GM18498 (cell line): ENCODE data around the gene AK5.

Experiments
- ATAC-seq: cut with Tn5 transposase; IDR thresholded peaks from one replicate; pipeline ENCODE4 v1.9.1; 2021; ENCODE audit warnings: mild to moderate bottlenecking, moderate library complexity; ENCODE audit not compliant: unreplicated experiment

Gene AK5

GRCh38 chr1:77538956-77539518 is 257.2 kb downstream of the AK5 start:
- ATAC-seq: peak; percentile 68

GRCh38 chr1:77539519-77540142 is 257.8 kb downstream of the AK5 start:
- no peak for ATAC-seq

- no peak for ATAC-seq
Observed at GRCh38 chr1:77540501-77541161, 258.8 kb downstream of the AK5 start.

- ATAC-seq: peak; percentile 50
Observed at GRCh38 chr1:77541162-77541545, 259.3 kb downstream of the AK5 start.

- no peak for ATAC-seq
Observed at GRCh38 chr1:77542813-77543420, 261.1 kb downstream of the AK5 start.

- no peak for ATAC-seq
Observed at GRCh38 chr1:77543822-77544448, 262.1 kb downstream of the AK5 start.

- no peak for ATAC-seq
Observed at GRCh38 chr1:77544845-77545244, 263.0 kb downstream of the AK5 start.

GRCh38 chr1:77545970-77546369 is 264.2 kb downstream of the AK5 start:
- no peak for ATAC-seq

- no peak for ATAC-seq
Observed at GRCh38 chr1:77546890-77547289, 265.1 kb downstream of the AK5 start.

GRCh38 chr1:77548285-77548684 is 266.5 kb downstream of the AK5 start:
- no peak for ATAC-seq

GRCh38 chr1:77550135-77550534 is 268.3 kb downstream of the AK5 start:
- ATAC-seq: no peak

GRCh38 chr1:77552626-77553025 is 270.8 kb downstream of the AK5 start:
- ATAC-seq: no peak

GRCh38 chr1:77553568-77554291 is 271.9 kb downstream of the AK5 start:
- ATAC-seq: no peak

- no peak for ATAC-seq
Observed at GRCh38 chr1:77556045-77556444, 274.2 kb downstream of the AK5 start.

GRCh38 chr1:77557053-77557452 is 275.2 kb downstream of the AK5 start:
- no peak for ATAC-seq

- ATAC-seq: no peak
Observed at GRCh38 chr1:77558591-77559164, 276.9 kb downstream of the AK5 start.

GRCh38 chr1:77560741-77561140 is 278.9 kb downstream of the AK5 start:
- no peak for ATAC-seq

GRCh38 chr1:77562596-77563150 is 280.9 kb downstream of the AK5 start:
- ATAC-seq: no peak

- ATAC-seq: no peak
Observed at GRCh38 chr1:77565321-77565720, 283.5 kb downstream of the AK5 start.

- ATAC-seq: no peak
Observed at GRCh38 chr1:77571642-77572041, 289.8 kb downstream of the AK5 start.
